Measurements from ENCODE around the gene ZNF839. TPM values are rescaled to one million over a fixed set of nuclear protein-coding genes. Genes with fewer than 3 reads are reported as not detected.

ZNF839 gene
- total RNA-seq, 1 experiment from 2014 or later: 15.1 TPM

DNA sequence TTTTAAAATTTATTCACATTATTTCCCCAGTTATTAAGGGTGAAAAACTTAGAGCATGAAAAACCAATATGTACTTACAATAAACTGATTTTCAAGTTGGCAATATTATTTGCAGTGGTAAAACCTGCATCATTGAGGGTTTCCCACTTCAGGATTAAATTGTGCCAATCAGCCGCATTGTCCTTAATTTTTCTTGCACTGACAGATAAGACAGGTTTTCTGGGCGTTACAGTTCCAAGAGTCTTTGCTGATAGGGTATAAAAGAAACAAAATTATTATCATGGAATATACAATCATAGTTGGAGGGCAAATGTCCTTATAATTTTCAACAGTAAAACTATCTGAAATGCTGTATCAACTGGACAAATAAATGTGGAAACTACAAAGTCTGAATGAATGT lies 39.8 kb downstream of the ZNF839 start:
- Mint-ChIP-seq H3K36me3 (peaks cover 13% of the 10 kb centered on the region), H3K4me3 (no peak overlapping the region), H3K4me1 (peaks cover 8% of the 10 kb centered on the region), H3K9me3 (no peaks in the 10 kb centered on the region), H3K27me3 (ENCODE audit: low read depth) (no peaks in the 10 kb centered on the region), H3K27ac (no peak overlapping the region)
- DNase-seq (ENCODE audit: low spot score) (no peak), ATAC-seq (no peak)
- ChIA-PET CTCF (no interaction called here), POLR2A (no interaction called here)
- no peak for TF ChIP-seq ZNF671 (CRISPR knock-in tag; IDR thresholded peaks at IDR 0.05)
- TF ChIP-seq IRF2 (CRISPR knock-in tag; IDR thresholded peaks at IDR 0.05; ENCODE audit: borderline replicate concordance, low read depth): no peak
- TF ChIP-seq, protein P1, sequence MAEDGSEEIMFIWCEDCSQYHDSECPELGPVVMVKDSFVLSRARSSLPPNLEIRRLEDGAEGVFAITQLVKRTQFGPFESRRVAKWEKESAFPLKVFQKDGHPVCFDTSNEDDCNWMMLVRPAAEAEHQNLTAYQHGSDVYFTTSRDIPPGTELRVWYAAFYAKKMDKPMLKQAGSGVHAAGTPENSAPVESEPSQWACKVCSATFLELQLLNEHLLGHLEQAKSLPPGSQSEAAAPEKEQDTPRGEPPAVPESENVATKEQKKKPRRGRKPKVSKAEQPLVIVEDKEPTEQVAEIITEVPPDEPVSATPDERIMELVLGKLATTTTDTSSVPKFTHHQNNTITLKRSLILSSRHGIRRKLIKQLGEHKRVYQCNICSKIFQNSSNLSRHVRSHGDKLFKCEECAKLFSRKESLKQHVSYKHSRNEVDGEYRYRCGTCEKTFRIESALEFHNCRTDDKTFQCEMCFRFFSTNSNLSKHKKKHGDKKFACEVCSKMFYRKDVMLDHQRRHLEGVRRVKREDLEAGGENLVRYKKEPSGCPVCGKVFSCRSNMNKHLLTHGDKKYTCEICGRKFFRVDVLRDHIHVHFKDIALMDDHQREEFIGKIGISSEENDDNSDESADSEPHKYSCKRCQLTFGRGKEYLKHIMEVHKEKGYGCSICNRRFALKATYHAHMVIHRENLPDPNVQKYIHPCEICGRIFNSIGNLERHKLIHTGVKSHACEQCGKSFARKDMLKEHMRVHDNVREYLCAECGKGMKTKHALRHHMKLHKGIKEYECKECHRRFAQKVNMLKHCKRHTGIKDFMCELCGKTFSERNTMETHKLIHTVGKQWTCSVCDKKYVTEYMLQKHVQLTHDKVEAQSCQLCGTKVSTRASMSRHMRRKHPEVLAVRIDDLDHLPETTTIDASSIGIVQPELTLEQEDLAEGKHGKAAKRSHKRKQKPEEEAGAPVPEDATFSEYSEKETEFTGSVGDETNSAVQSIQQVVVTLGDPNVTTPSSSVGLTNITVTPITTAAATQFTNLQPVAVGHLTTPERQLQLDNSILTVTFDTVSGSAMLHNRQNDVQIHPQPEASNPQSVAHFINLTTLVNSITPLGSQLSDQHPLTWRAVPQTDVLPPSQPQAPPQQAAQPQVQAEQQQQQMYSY (CRISPR knock-in tag; IDR thresholded peaks at IDR 0.05): no peak
- no peak for TF ChIP-seq HMGA2 (CRISPR knock-in tag; IDR thresholded peaks at IDR 0.05)
- no peak for TF ChIP-seq GABPB1 (CRISPR knock-in tag; IDR thresholded peaks at IDR 0.05)
- TF ChIP-seq ESRRA (CRISPR knock-in tag; IDR thresholded peaks at IDR 0.05; ENCODE audit: borderline replicate concordance): no peak
- TF ChIP-seq, protein P2, sequence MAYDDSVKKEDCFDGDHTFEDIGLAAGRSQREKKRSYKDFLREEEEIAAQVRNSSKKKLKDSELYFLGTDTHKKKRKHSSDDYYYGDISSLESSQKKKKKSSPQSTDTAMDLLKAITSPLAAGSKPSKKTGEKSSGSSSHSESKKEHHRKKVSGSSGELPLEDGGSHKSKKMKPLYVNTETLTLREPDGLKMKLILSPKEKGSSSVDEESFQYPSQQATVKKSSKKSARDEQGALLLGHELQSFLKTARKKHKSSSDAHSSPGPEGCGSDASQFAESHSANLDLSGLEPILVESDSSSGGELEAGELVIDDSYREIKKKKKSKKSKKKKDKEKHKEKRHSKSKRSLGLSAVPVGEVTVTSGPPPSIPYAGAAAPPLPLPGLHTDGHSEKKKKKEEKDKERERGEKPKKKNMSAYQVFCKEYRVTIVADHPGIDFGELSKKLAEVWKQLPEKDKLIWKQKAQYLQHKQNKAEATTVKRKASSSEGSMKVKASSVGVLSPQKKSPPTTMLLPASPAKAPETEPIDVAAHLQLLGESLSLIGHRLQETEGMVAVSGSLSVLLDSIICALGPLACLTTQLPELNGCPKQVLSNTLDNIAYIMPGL (CRISPR knock-in tag; IDR thresholded peaks at IDR 0.05): no peak
- TF ChIP-seq NFE2L1 (CRISPR knock-in tag; IDR thresholded peaks at IDR 0.05): no peak
- no peak for TF ChIP-seq NR3C1 (CRISPR knock-in tag; conservative IDR thresholded peaks at IDR 0.05; ENCODE audit: low read depth)
- TF ChIP-seq, protein P3, sequence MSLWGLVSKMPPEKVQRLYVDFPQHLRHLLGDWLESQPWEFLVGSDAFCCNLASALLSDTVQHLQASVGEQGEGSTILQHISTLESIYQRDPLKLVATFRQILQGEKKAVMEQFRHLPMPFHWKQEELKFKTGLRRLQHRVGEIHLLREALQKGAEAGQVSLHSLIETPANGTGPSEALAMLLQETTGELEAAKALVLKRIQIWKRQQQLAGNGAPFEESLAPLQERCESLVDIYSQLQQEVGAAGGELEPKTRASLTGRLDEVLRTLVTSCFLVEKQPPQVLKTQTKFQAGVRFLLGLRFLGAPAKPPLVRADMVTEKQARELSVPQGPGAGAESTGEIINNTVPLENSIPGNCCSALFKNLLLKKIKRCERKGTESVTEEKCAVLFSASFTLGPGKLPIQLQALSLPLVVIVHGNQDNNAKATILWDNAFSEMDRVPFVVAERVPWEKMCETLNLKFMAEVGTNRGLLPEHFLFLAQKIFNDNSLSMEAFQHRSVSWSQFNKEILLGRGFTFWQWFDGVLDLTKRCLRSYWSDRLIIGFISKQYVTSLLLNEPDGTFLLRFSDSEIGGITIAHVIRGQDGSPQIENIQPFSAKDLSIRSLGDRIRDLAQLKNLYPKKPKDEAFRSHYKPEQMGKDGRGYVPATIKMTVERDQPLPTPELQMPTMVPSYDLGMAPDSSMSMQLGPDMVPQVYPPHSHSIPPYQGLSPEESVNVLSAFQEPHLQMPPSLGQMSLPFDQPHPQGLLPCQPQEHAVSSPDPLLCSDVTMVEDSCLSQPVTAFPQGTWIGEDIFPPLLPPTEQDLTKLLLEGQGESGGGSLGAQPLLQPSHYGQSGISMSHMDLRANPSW (CRISPR knock-in tag; conservative IDR thresholded peaks at IDR 0.05; ENCODE audit: low read depth): no peak
- TF ChIP-seq, protein P4, sequence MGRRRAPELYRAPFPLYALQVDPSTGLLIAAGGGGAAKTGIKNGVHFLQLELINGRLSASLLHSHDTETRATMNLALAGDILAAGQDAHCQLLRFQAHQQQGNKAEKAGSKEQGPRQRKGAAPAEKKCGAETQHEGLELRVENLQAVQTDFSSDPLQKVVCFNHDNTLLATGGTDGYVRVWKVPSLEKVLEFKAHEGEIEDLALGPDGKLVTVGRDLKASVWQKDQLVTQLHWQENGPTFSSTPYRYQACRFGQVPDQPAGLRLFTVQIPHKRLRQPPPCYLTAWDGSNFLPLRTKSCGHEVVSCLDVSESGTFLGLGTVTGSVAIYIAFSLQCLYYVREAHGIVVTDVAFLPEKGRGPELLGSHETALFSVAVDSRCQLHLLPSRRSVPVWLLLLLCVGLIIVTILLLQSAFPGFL (CRISPR knock-in tag; IDR thresholded peaks at IDR 0.05; ENCODE audit: borderline replicate concordance): no peak
- TF ChIP-seq, protein P5, sequence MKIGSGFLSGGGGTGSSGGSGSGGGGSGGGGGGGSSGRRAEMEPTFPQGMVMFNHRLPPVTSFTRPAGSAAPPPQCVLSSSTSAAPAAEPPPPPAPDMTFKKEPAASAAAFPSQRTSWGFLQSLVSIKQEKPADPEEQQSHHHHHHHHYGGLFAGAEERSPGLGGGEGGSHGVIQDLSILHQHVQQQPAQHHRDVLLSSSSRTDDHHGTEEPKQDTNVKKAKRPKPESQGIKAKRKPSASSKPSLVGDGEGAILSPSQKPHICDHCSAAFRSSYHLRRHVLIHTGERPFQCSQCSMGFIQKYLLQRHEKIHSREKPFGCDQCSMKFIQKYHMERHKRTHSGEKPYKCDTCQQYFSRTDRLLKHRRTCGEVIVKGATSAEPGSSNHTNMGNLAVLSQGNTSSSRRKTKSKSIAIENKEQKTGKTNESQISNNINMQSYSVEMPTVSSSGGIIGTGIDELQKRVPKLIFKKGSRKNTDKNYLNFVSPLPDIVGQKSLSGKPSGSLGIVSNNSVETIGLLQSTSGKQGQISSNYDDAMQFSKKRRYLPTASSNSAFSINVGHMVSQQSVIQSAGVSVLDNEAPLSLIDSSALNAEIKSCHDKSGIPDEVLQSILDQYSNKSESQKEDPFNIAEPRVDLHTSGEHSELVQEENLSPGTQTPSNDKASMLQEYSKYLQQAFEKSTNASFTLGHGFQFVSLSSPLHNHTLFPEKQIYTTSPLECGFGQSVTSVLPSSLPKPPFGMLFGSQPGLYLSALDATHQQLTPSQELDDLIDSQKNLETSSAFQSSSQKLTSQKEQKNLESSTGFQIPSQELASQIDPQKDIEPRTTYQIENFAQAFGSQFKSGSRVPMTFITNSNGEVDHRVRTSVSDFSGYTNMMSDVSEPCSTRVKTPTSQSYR (CRISPR knock-in tag; IDR thresholded peaks at IDR 0.05): no peak
- TF ChIP-seq NFYB (CRISPR knock-in tag; conservative IDR thresholded peaks at IDR 0.05; ENCODE audit: low read depth): no peak
- TF ChIP-seq, protein P6, sequence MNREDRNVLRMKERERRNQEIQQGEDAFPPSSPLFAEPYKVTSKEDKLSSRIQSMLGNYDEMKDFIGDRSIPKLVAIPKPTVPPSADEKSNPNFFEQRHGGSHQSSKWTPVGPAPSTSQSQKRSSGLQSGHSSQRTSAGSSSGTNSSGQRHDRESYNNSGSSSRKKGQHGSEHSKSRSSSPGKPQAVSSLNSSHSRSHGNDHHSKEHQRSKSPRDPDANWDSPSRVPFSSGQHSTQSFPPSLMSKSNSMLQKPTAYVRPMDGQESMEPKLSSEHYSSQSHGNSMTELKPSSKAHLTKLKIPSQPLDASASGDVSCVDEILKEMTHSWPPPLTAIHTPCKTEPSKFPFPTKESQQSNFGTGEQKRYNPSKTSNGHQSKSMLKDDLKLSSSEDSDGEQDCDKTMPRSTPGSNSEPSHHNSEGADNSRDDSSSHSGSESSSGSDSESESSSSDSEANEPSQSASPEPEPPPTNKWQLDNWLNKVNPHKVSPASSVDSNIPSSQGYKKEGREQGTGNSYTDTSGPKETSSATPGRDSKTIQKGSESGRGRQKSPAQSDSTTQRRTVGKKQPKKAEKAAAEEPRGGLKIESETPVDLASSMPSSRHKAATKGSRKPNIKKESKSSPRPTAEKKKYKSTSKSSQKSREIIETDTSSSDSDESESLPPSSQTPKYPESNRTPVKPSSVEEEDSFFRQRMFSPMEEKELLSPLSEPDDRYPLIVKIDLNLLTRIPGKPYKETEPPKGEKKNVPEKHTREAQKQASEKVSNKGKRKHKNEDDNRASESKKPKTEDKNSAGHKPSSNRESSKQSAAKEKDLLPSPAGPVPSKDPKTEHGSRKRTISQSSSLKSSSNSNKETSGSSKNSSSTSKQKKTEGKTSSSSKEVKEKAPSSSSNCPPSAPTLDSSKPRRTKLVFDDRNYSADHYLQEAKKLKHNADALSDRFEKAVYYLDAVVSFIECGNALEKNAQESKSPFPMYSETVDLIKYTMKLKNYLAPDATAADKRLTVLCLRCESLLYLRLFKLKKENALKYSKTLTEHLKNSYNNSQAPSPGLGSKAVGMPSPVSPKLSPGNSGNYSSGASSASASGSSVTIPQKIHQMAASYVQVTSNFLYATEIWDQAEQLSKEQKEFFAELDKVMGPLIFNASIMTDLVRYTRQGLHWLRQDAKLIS (CRISPR knock-in tag; IDR thresholded peaks at IDR 0.05; ENCODE audit: borderline replicate concordance): no peak
- TF ChIP-seq, protein P7, sequence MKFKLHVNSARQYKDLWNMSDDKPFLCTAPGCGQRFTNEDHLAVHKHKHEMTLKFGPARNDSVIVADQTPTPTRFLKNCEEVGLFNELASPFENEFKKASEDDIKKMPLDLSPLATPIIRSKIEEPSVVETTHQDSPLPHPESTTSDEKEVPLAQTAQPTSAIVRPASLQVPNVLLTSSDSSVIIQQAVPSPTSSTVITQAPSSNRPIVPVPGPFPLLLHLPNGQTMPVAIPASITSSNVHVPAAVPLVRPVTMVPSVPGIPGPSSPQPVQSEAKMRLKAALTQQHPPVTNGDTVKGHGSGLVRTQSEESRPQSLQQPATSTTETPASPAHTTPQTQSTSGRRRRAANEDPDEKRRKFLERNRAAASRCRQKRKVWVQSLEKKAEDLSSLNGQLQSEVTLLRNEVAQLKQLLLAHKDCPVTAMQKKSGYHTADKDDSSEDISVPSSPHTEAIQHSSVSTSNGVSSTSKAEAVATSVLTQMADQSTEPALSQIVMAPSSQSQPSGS (CRISPR knock-in tag; IDR thresholded peaks at IDR 0.05; ENCODE audit: borderline replicate concordance, low read depth): no peak
- TF ChIP-seq ZNF423 (CRISPR knock-in tag; IDR thresholded peaks at IDR 0.05): no peak
- no peak for TF ChIP-seq SP1 (CRISPR knock-in tag; conservative IDR thresholded peaks at IDR 0.05)
- TF ChIP-seq RELA (CRISPR knock-in tag; IDR thresholded peaks at IDR 0.05; ENCODE audit: borderline replicate concordance): no peak

Measured in WTC11 (cell line).